ENCODE data around the gene GIPC3.
"Not testable (repeated sequence)": the region's sequence is repeated elsewhere in the genome, so short reads cannot be mapped to it uniquely, and the experiment has no call there.

GIPC3 gene

GRCh38 chr19:3578390-3578789 is 6.9 kb upstream of the GIPC3 start:
- FAIRE-seq: no peak

GRCh38 chr19:3580156-3580934 is 4.9 kb upstream of the GIPC3 start:
- FAIRE-seq: no peak

- FAIRE-seq: not testable (repeated sequence)
Observed at GRCh38 chr19:3581792-3582191, 3.5 kb upstream of the GIPC3 start.

GRCh38 chr19:3584036-3584802 is 1.1 kb upstream of the GIPC3 start:
- not testable (repeated sequence) for FAIRE-seq

GRCh38 chr19:3586127-3586626 is 899 bp downstream of the GIPC3 start:
- FAIRE-seq: no peak

GRCh38 chr19:3586707-3587346 is 1.5 kb downstream of the GIPC3 start:
- no peak for FAIRE-seq

GRCh38 chr19:3589439-3589838 is 4.2 kb downstream of the GIPC3 start:
- no peak for FAIRE-seq

- no peak for FAIRE-seq
Observed at GRCh38 chr19:3589949-3590348, 4.7 kb downstream of the GIPC3 start.

GRCh38 chr19:3590991-3591659 is 5.8 kb downstream of the GIPC3 start:
- no peak for FAIRE-seq

GRCh38 chr19:3591876-3592613 is 6.8 kb downstream of the GIPC3 start:
- FAIRE-seq: no peak

GRCh38 chr19:3593156-3593555 is 7.9 kb downstream of the GIPC3 start:
- FAIRE-seq: no peak

GRCh38 chr19:3595521-3596061 is 10.3 kb downstream of the GIPC3 start:
- FAIRE-seq: no peak

- FAIRE-seq: no peak
Observed at GRCh38 chr19:3599776-3600187, 14.5 kb downstream of the GIPC3 start.

GRCh38 chr19:3601021-3601420 is 15.7 kb downstream of the GIPC3 start:
- no peak for FAIRE-seq

GRCh38 chr19:3603121-3603811 is 18.0 kb downstream of the GIPC3 start:
- FAIRE-seq: no peak

GRCh38 chr19:3604227-3604986 is 19.1 kb downstream of the GIPC3 start:
- no peak for FAIRE-seq

- FAIRE-seq: no peak
Observed at GRCh38 chr19:3604987-3605343, 19.7 kb downstream of the GIPC3 start.

- no peak for FAIRE-seq
Observed at GRCh38 chr19:3605361-3605760, 20.1 kb downstream of the GIPC3 start.

- no peak for FAIRE-seq
Observed at GRCh38 chr19:3605770-3606169, 20.5 kb downstream of the GIPC3 start.

GRCh38 chr19:3606174-3606689 is 21.0 kb downstream of the GIPC3 start:
- no peak for FAIRE-seq

All from endometrium (tissue), 2 donors.